ENCODE data around the gene AMER3.

Gene AMER3

DNA sequence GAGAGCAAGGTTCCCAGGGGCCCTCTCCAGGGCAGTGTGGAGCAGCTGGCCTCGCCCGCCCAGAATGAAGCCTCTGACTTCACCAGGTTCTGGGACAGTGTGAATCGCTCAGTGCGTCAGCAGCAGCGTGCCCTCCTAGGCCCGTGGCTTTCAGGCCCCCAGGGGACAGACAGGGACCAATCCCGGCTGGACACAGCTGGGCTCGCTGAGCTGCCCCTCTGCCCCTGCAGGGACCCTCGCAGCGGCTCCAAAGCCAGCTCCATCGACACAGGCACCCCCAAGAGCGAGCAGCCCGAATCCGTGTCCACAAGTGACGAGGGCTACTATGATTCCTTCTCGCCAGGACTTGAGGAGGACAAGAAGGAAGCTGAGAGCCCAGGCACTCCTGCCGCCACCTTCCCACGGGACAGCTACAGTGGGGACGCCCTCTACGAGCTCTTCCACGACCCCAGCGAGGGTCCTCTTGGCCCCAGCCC, 7.6 kb downstream of the AMER3 start:
- H3K4me3 ChIP-seq (replicated peaks; ENCODE audit: low read depth, low read length), result no peak overlapping the region
- no peak for TF ChIP-seq CTCF (IDR thresholded peaks at IDR 0.05; ENCODE audit: low read length, missing control alignments)
- no peak for DNase-seq (ENCODE audit: low read depth)

DNA sequence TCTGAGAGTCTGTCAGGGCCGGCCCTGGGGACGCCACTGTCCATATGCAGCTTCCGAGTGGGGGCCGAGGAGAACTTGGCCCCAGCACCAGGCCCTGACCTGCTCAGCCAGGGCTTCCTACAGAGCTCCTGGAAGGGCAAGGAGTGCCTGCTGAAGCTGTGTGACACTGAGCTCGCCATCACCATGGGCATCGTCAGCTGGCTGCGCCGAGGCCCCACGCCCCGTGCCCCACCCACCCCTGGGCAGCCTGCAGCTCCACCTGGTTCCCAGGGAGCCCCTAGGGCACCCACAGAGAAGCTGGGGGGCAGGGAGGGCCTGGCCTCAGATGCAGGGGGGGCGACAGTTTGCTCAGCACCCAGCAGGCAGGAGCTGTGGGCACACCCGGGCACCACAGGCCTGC, 8.1 kb downstream of the AMER3 start:
- H3K4me3 ChIP-seq (replicated peaks; ENCODE audit: low read depth, low read length), result no peak overlapping the region
- DNase-seq (ENCODE audit: low read depth), result no peak
- no peak for TF ChIP-seq CTCF (IDR thresholded peaks at IDR 0.05; ENCODE audit: low read length, missing control alignments)

DNA sequence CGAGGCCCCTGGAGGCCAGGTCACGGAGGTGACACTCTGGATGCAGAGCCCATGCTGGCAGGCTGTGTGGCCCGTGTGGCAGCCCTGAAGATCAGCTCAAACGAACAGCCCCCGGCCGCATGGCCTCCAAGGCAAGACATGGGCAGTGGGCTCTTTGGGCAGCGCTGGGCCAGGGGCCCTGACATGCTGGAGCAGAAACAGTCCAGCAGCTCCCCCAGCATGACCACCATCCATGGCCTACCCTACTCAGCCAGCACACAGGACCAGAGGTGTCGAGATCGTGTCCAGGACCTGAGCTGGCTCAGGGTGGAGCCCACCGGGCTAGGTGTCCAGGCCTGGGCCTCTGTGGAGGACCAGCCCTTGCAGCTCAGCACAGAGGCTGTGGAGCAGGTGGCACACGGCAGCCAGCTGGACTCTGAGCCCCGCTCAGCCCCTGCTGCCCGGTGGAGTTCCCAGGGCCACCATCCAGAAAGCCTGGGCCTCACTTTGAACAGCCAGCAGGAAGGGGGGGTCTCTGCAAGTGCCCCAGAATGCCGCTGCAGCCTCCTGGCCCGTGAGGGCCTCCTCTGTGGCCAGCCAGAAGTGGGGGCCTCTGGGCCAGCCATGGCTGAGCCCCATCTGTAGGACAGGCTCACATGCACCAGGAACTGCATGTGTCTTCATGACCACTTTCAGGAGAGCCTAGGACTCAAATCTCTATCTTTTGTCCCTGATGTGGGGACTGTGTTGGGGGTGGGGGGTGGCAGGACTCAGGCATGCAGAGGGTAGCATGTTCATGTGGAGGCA, 8.9 kb downstream of the AMER3 start:
- no peak for TF ChIP-seq CTCF (IDR thresholded peaks at IDR 0.05; ENCODE audit: low read length, missing control alignments)
- H3K4me3 ChIP-seq (replicated peaks; ENCODE audit: low read depth, low read length), result no peak overlapping the region
- DNase-seq (ENCODE audit: low read depth), result no peak

- DNase-seq (ENCODE audit: low read depth), result no peak
- TF ChIP-seq CTCF (IDR thresholded peaks at IDR 0.05; ENCODE audit: low read length, missing control alignments), result no peak
- H3K4me3 ChIP-seq (replicated peaks; ENCODE audit: low read depth, low read length), result no peak overlapping the region
Measured at GRCh38 chr2:130764821-130765115, 9.4 kb downstream of the AMER3 start.

DNA sequence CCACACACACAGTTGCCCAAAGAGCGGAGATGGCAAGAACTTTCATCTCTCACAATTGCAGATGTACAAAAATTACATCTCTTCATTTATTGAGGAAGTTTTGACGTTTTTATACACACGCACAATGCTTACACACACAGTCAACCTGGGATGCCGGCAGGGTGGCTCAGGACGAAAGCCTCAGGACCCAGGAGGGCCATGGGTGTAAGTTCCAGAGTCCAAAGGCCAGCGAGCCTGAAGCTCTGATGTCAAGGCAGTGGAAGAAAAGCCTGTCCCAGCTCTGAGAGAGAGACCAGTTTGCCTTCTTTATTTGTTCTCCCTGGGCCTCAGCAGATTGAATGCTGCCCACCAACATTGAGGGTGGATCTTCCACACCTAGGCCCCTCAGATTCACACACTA, 10.1 kb downstream of the AMER3 start:
- no peak for DNase-seq (ENCODE audit: low read depth)
- TF ChIP-seq CTCF (IDR thresholded peaks at IDR 0.05; ENCODE audit: low read length, missing control alignments), result no peak

GRCh38 chr2:130766037-130766436, 10.7 kb downstream of the AMER3 start:
- no peak for TF ChIP-seq CTCF (IDR thresholded peaks at IDR 0.05; ENCODE audit: low read length, missing control alignments)
- DNase-seq (ENCODE audit: low read depth), result no peak
- no peak overlapping the region for H3K4me3 ChIP-seq (replicated peaks; ENCODE audit: low read depth, low read length)

More for the DNA sequence above, 10.1 kb downstream of the AMER3 start:
- no peak overlapping the region for H3K4me3 ChIP-seq (replicated peaks; ENCODE audit: low read depth, low read length)

Data from fibroblast of pulmonary artery (primary cell).